Heart left ventricle (tissue), 16 donors: ENCODE measurements around the gene DPP10. TPM values are rescaled to one million over a fixed set of nuclear protein-coding genes. Genes with fewer than 3 reads are reported as not detected.

Source experiments
- ATAC-seq, 4 donors: fragments of 200-7000 bp; cut with Tn5 transposase; one replicate each; pipeline ENCODE4 v1.9.1; 2020 to 2022; ENCODE audit warnings: moderate library complexity in 4 of 4, mild to moderate bottlenecking in 3 of 4, moderate number of reproducible peaks in 1 of 4
- DNase-seq, 5 donors: peaks; one replicate each; pipeline ENCODE4 v3.0.0-alpha.2; 2020
- H3K27ac ChIP-seq, 12 donors: fragments of 200-600 bp; sonication (generic) in 4 of 12; one replicate each; pipeline versions ENCODE4 v1.5.0 to v1.8.0; 2016 to 2022; ENCODE audit warnings: mild to moderate bottlenecking in 2 of 12
- H3K27me3 ChIP-seq, 9 donors: fragments of 200-600 bp; sonication (generic) in 2 of 9; one replicate each; pipeline versions ENCODE4 v1.5.1 to v1.8.0; 2016 to 2022; ENCODE audit warnings: mild to moderate bottlenecking in 3 of 9
- H3K36me3 ChIP-seq, 9 donors: fragments of 200-600 bp; sonication (generic) in 2 of 9; one replicate each; pipeline versions ENCODE4 v1.5.0 to v1.8.0; 2018 to 2022; ENCODE audit warnings: mild to moderate bottlenecking in 2 of 9
- H3K4me1 ChIP-seq, 12 donors: fragments of 200-600 bp; sonication (generic) in 4 of 12; one replicate each; pipeline versions ENCODE4 v1.5.0 to v1.8.0; 2016 to 2022; ENCODE audit warnings: mild to moderate bottlenecking in 3 of 12
- H3K4me3 ChIP-seq, 12 donors: fragments of 200-600 bp; sonication (generic) in 4 of 12; one replicate each; pipeline versions ENCODE4 v1.5.0 to v1.8.0; 2017 to 2022; ENCODE audit warnings: mild to moderate bottlenecking in 9 of 12, moderate library complexity in 4 of 12
- H3K9me3 ChIP-seq, 12 donors: fragments of 200-600 bp; sonication (generic) in 4 of 12; one replicate each; pipeline versions ENCODE4 v1.5.0 to v1.8.0; 2016 to 2022; ENCODE audit warnings: mild to moderate bottlenecking in 1 of 12
- POLR2A ChIP-seq, 2 donors: fragments of 450-650 bp; IDR thresholded peaks; one replicate each; pipeline ENCODE4 v1.6.1; 2017; ENCODE audit warnings: antibody characterized with exemption in 2 of 2, mild to moderate bottlenecking in 2 of 2, moderate library complexity in 2 of 2
- WGBS, 4 donors: extraction: QIAGEN DNeasy Blood & Tissue Kit in 2 of 4; methylation state at CpG; one replicate each; pipeline versions ENCODE4 v1.1.5 to v1.1.7; 2013 to 2018; 5-methylcytosine and 5-hydroxymethylcytosine counted together
- intact Hi-C, 10 donors: fragments of 100-400 bp; cut with DNase I; formaldehyde crosslinking; loops; one replicate each; pipeline versions ENCODE4 v1.11.1 to v1.14.2; 2022
- polyA plus RNA-seq, 2 donors: library from polyadenylated mRNA; stranded (reverse); fragments of 200-250 nt; gene quantifications; one replicate each; pipeline ENCODE4 v1.2.3, GENCODE V29; 2013
- total RNA-seq, 9 donors: library from RNA; depleted of rRNA in 2 of 9; stranded (reverse); fragments of >200 nt in 2 of 9; fragmentation: NEBNext Ultra II Directional in 3 of 9; extraction: Animal tissue kit (Norgen Biotek cat#: 25700) in 3 of 9; gene quantifications; one replicate each; pipeline versions ENCODE4 v1.1.0 to v1.2.4, GENCODE V29; 2016 to 2023
- TF ChIP-seq, protein P1 (sequence below), 12 donors: fragments of 200-600 bp; sonication (generic) in 4 of 12; IDR thresholded peaks; one replicate each; pipeline versions ENCODE4 v1.5.0 to v1.8.0; 2018 to 2022; ENCODE audit warnings: antibody characterized with exemption in 12 of 12, mild to moderate bottlenecking in 5 of 12
- donor health status: ischemic (EF 13 %, LVEDD 7.1; RV severe dilation, severe dysfunction).
- donor health status: healthy with polysubstance abuse.
- donor health status: DM: no; HTN: yes; CAD: no.
- donor health status: DM: no; HTN: no; CAD: no.
- donor health status: ischemic (EF 25% LVEDD 6.9; RV normal size, moderate dysfunction).
- donor health status: ischemic (EF 25% LVEDD 5.7; RV mildly dilated, moderate dysfunction).
- donor health status: healthy.
- donor health status: DM: yes; HTN: yes; CAD: no.
- donor health status: ischemic (EF 35%, LVEDD 5.7; RV mildly dilated, moderate dysfunction).
- donor health status: nonischemic (EF 11% LVEDD 7.7; RV severe dilation, severe dysfunction).
- donor health status: DM: yes; HTN: yes; CAD: no.
- donor health status: PGD.
- donor health status: ischemic (EF 29% LVEDD 5.4; RV normal size, mild dysfunction).
- donor health status: nonischemic (EF 23%, LVEDD 6.1; RV moderate dilation, normal function).

Gene DPP10
- total and polyA plus RNA-seq, 11 donors, result 0.88 TPM; not detected in 10

DNA sequence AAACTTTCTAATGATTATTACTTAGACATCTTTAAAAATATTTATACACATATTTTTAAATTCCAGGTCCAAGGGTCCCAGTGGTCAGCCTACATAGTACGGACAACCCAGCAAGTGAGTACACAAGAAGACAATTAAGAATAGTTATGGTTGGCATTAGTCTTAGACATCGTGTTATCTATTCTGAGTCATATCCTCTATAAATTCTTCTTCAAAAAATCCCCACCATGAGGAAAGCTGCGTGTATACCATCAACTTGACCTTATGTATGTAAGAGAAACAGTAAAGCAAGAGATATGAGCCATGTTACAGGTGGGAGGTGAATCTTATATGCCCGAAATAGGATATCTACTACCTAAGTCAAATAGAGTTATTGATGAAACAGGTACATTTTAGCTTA is 1339.8 kb downstream of the DPP10 start:
- 65 to 83% (median 73%) methylated on average over 4 of the region's 4 CpGs for WGBS, 4 donors
- H3K9me3 ChIP-seq, result peaks cover 0 to 15% (median 0%) of the 10 kb centered on the region in 12 donors
- no peaks in the 10 kb centered on the region for H3K27me3 ChIP-seq
- no peak for ATAC-seq
- no peak overlapping the region for H3K4me3 ChIP-seq
- TF ChIP-seq, protein P1, sequence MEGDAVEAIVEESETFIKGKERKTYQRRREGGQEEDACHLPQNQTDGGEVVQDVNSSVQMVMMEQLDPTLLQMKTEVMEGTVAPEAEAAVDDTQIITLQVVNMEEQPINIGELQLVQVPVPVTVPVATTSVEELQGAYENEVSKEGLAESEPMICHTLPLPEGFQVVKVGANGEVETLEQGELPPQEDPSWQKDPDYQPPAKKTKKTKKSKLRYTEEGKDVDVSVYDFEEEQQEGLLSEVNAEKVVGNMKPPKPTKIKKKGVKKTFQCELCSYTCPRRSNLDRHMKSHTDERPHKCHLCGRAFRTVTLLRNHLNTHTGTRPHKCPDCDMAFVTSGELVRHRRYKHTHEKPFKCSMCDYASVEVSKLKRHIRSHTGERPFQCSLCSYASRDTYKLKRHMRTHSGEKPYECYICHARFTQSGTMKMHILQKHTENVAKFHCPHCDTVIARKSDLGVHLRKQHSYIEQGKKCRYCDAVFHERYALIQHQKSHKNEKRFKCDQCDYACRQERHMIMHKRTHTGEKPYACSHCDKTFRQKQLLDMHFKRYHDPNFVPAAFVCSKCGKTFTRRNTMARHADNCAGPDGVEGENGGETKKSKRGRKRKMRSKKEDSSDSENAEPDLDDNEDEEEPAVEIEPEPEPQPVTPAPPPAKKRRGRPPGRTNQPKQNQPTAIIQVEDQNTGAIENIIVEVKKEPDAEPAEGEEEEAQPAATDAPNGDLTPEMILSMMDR (IDR thresholded peaks at IDR 0.05), result no peak
- no peak for TF ChIP-seq POLR2A (IDR thresholded peaks at IDR 0.05)
- no peaks in the 10 kb centered on the region for H3K36me3 ChIP-seq
- intact Hi-C loops, result no loop called here
- H3K27ac ChIP-seq, result no peak overlapping the region
- no peaks in the 10 kb centered on the region for H3K4me1 ChIP-seq
- DNase-seq, result no peak

DNA sequence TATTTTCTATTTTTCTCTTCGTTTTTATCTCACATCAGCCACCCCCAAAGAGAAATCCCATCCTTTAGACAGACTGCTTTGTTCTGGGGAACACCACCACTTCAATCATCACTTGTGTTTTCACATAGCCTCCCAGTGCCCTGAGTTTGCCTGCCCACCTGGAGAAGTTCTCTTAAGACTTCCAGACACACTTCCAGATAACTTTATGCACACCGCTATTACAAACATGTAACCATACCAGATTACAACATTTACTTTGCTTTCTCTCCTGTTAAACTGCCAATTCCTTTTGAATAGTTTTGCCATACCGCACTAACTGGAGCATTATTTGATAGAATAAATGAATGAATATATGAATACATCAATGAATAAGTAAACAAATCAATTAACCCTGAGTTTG is 1353.6 kb downstream of the DPP10 start:
- Histone ChIP-seq H3K36me3 (no peaks in the 10 kb centered on the region), H3K27me3 (no peaks in the 10 kb centered on the region), H3K4me1 (no peaks in the 10 kb centered on the region), H3K27ac (no peak overlapping the region), H3K4me3 (no peak overlapping the region), H3K9me3 (peaks cover 0 to 4% (median 0%) of the 10 kb centered on the region in 12 donors)
- ATAC-seq (no peak), DNase-seq (no peak)
- intact Hi-C loops, result no loop called here
- TF ChIP-seq, protein P1 (IDR thresholded peaks at IDR 0.05), result no peak
- TF ChIP-seq POLR2A (IDR thresholded peaks at IDR 0.05), result no peak
- 66 to 77% (median 74%) methylated on average over 3 of the region's 3 CpGs for WGBS, 4 donors

DNA sequence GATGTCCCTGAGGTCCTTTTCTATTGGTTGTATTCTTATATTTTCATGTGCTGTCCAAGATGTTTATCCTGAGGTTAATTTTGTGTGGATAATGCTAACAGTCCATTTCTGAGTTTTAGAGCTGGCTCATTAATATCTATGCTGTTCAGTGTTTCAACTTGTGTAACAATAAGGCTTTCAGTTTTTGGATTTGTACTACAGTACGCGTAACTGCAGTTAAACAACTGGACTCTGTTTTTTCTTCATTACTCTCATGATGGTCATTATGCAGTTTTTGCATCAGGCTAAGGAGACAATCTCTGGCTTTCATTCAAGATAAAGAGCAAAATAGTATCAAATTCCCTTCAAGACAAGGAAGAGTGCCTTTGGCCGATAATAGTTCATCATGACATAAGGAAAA is 1364.8 kb downstream of the DPP10 start:
- intact Hi-C loops, result no loop called here
- Histone ChIP-seq H3K9me3 (peaks cover 0 to 3% (median 0%) of the 10 kb centered on the region in 12 donors), H3K4me1 (no peaks in the 10 kb centered on the region), H3K27me3 (no peaks in the 10 kb centered on the region), H3K36me3 (no peaks in the 10 kb centered on the region), H3K4me3 (no peak overlapping the region), H3K27ac (no peak overlapping the region)
- DNase-seq (no peak), ATAC-seq (no peak)
- 61 to 76% (median 69%) methylated on average over 3 of the region's 3 CpGs for WGBS, 4 donors
- TF ChIP-seq POLR2A (IDR thresholded peaks at IDR 0.05), result no peak
- TF ChIP-seq, protein P1 (IDR thresholded peaks at IDR 0.05), result no peak

DNA sequence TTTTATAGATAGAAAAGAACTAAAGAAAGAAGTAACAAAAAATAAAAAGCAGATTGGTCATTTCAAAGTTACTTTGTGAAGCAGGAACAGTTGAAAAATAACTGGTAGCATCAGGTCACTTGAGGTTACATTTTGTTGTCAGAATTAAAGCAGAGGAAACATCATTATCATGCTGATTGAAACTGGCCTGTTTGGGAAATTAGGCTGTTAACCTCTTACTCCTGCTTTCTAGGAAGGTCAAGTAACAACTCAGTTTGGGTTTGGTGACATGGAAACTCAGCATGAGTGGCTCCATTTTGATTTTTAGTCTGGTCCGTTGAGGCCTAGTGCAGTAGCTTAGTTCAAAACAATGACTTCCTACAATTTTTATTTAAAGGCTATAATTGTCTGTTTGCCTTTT is 1383.5 kb downstream of the DPP10 start:
- Histone ChIP-seq H3K4me3 (no peak overlapping the region), H3K27me3 (no peaks in the 10 kb centered on the region), H3K27ac (no peak overlapping the region), H3K4me1 (no peaks in the 10 kb centered on the region), H3K9me3 (peaks cover 0 to 13% (median 0%) of the 10 kb centered on the region in 12 donors), H3K36me3 (no peaks in the 10 kb centered on the region)
- TF ChIP-seq POLR2A (IDR thresholded peaks at IDR 0.05), result no peak
- TF ChIP-seq, protein P1 (IDR thresholded peaks at IDR 0.05), result no peak
- WGBS, 4 donors, result 65 to 92% (median 82%) methylated on average over 1 of the region's 1 CpG
- ATAC-seq (no peak), DNase-seq (no peak)
- intact Hi-C loops, result no loop called here
